ENCODE data around the gene MED17.

The MED17 gene

DNA sequence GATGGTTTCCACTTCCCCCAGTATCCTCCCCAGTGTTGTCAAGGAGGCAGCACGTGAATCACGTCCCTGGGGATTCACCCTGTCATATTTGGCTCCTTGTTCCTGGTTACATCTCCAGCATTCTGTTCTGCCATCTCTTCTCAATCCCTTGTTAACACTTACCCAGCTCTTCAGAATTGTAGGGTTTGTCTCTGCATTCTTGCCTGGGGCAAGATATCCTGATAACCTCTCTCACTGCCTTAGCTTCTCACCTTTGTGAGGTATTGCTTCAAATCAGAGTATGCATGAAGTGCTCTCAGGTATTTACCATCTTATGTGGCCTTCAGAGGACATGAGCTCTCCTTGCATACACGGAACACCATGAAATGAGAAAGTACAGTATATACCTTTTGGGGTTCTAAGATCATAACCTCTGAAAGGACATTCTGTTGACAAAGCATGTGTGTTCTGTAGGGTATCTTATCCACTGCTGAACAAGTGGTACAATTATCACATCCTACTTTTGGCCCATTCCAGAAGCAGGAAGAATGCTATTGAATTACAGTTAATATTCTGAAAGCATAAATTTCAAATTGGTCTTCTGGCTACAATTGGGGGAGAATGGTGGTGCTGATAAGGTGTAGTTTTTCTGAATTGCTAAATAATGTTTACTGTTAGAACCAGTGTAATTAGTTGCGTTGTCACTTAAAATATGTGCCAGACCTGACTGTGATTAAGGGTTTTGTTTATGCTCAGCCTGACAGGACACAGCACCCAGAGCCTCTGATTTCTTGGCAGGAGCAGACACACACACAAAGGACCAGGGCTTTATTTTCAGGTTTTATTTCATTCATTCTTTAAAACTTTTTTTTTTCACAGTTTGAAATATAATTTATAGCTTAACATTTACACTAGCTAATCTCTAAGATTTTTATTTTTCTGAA lies 33.6 kb downstream of the MED17 start:
- DNase-seq (ENCODE audit: low read depth), result no peak

DNA sequence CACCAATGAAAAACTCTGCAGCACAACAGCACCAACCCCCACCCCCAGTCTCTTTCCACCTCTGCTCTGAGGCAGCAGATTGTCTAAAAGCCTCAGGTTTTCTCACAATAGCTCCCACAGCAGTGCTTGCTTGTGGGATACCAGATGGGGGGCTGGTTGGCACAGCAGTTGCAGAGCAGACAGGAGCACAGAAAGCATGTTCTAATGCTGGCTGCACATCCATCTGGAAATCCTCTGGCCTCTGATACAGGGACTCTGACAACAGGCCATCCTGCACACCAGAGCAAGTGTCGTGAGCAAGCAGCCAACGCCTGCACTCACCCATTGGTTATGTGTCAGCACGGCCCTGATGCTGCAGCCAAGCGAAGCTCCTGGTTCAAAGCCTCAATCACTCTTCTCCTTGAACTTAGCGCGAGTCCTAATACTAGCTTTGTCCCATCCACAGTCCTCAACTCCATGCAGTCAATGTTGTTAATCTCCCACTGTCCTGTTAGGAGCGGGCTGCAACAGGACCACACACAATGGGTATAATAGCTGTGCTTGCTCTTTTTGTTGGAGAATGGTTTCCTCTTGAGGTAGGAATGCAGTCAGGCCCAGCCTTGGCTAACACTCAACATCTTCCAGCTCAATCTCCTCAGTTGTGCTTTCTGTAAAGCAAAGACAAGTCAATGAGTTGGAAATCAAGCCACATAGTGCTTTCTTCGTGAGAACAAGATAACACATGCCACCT lies 36.0 kb downstream of the MED17 start:
- DNase-seq (ENCODE audit: low read depth), result no peak

DNA sequence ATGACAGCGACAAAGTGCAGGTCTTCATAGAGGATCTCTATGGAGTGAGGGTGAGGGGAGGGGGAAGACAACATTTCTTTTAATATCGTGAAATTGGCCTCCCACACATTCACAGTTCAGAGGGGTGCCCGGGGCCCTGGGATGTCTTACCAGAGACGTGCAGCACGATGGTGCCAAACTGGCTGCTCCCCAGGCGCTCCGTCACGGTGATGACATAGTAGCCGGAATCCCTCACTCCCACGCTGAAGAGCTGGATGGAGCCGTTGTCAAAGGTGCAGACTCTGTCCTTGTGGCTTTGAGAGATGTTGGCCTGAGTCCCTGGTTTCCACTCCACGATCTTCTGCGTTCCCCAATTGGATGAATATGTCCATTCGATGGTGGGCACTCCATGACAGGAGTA lies 36.8 kb downstream of the MED17 start:
- DNase-seq (ENCODE audit: low read depth), result no peak

DNA sequence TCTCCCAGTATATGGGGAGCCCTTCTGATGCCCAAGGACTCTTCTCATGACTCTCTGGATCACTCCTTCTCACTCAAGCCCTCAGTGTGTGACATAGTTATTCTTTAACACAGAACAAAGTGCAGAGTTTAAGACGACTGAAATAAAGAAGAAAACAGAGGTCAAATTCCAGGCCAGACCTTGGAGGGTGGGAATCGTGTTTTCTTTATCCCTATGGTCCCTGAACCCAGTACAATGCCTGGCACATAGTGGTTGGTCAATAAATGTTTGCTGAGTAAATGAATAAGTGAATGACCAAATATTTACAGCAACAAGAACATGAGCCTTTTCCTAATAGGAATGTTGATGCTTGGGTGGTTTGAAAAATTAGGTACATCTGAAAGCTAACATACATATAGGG lies 37.5 kb downstream of the MED17 start:
- no peak for DNase-seq (ENCODE audit: low read depth)

DNA sequence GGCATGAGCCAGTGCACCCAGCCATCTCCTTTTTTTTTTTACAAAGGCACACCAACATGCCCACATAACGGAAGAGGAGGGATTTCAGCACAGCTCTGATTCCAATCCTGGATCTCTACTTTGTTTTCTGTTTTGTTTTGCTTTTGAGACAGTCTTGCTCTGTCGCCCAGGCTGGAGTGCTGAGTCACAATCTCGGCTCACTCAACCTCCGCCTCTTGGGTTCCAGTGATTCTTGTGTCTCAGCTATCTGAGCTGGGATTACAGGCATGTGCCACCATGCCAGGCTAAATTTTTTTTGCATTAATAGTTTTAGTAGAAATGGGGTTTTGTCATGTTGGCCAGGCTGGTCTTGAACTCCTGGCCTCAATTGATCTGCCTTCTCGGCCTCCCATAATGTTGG lies 38.3 kb downstream of the MED17 start:
- DNase-seq (ENCODE audit: low read depth), result no peak

DNA sequence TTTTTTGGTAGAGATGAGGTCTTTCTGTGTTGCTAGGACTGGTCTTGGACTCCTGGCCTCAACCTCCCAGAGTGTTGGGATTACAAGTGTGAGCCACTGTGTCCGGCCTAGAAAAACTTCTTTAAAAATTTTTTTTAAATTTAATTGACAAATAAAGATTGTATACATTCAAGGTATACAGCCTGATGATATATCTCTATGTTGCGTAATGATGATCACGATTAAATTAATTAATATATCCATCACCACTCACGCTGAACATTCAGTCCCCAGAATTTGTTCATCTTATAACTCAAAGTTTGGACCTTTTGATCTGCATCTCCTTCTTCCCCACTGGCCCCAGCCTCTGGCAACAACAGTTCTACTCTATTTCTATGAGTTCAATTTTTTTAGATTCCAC lies 39.1 kb downstream of the MED17 start:
- DNase-seq (ENCODE audit: low read depth), result no peak

DNA sequence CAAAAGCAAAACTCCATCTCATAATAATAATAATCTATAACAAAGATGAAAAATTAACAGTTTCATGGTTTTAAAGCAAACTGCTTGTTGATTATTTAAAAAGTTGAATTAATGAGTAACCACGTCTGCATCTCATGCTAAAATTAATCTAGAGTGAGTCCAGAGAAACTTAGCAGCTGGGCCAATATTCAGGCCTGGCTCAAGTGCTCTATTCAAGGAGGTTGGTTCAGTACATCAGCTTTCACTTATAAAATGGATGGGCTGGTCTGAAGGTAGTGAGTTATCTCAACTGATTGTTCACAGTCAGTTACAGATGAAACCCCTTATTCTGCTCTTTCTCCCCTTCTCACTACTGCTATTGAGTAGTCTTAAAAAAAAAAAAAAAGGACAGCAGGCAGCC lies 43.3 kb downstream of the MED17 start:
- DNase-seq (ENCODE audit: low read depth), result no peak

DNA sequence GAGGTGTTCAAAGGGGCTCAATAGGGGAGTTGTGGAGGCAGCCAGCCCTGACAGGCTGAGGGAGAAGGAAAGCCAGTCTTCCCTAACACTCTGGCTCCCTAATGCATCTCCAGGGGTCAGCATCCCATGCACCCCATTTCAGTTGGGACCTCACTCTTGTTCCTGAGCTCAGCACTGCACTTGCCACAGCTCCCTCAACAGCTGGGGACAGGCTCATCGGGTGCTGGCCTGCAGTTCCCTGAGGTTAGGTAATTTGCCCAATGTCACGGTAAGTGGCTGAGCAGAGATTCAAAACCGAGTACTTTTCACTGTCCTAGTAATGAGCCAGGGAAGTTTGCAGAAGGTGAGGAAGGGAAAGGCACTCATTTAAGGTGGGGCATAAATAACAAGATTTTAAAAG lies 45.5 kb downstream of the MED17 start:
- no peak for DNase-seq (ENCODE audit: low read depth)

DNA sequence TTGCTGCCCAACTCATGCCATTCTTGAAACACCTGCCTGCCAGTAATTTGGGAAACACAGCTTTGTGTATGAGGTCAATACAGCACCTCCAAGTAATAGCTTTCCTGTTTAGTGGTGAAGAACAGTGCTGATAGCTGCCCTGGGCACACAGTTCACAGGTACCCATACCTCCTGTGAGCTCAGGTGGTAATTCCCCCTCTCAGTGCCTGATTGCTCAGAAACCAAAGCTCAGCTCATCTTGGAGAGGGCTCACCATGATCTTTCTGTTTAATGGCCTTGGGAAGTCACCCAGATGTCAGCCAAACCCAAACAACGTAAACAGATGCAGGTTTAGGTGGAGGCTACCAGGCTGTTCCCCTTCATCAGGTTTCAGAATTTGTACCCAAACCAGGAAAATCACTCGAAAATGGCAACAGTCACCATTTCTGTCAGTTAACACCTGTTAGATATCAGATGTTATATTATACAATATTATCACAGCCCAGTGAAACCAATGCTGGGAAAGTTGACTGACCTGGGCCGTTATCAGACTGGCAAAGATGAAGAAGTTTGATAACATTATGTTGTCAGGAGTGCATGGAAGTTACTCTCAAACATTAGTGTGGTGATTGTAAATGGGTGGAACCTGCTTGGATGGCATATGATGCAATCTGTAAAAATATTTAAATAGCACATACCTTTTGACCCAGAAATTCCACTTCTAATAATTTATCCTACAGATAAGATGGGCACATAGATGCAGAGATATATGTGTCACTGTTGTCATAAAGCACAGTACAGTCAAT lies 47.5 kb downstream of the MED17 start:
- DNase-seq (ENCODE audit: low read depth), result no peak

DNA sequence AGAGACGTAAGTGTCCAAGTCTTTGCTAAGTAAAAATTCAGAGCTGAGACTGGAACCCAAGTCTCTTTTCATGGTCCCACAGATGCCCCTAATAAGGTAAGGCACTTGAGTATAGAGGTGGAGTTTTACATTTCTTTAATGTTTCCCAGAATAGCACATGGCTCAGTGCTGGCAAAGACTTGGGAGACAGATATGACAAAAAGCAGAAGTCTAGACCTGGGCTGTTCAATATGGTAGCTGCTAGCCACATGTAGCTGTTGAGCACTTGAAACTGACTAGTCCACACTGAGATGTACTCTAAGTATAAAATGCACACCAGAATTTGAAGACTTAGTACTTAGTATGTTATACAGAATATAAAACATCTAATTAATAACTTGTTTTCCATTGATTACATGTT lies 48.7 kb downstream of the MED17 start:
- DNase-seq (ENCODE audit: low read depth), result no peak

DNA sequence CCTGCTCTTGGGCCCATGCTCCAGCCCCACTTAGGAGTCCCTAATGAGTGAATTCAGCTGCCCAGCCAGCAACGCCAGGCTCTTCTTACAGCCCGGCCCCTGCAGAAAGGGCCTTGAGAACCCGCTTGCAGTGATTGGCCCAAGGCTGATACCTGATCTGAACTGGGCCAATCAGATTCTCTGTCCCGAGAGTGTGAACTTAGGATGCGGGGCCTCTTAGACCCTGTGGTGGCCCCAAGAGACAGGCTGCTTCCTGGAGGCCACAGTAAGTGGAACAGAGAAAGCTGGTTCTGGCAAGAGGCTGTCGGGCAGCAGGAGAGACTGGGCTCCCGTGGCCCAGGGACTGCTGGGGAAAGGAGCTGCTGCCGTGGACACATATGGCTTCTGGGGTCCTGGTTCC lies 54.9 kb downstream of the MED17 start:
- DNase-seq (ENCODE audit: low read depth), result no peak

DNA sequence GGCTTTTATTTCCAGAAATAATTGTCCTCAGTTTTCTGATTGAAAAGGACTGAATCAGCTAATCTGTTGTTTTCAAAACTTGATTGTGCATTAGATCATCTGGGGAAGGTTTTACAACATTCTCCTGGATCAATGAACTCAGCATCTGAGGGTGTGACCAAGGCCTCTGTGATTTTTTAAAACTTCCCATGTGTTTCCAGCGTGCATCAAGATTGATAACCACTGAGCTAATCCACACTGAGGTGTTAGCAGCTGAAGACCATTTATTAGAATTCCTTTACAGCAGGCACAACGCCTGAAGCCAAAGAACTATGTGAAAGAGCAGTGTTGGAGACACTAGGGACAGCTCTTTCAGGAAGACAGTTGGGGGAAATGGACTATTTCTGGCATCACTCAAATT lies 56.1 kb downstream of the MED17 start:
- no peak for DNase-seq (ENCODE audit: low read depth)

DNA sequence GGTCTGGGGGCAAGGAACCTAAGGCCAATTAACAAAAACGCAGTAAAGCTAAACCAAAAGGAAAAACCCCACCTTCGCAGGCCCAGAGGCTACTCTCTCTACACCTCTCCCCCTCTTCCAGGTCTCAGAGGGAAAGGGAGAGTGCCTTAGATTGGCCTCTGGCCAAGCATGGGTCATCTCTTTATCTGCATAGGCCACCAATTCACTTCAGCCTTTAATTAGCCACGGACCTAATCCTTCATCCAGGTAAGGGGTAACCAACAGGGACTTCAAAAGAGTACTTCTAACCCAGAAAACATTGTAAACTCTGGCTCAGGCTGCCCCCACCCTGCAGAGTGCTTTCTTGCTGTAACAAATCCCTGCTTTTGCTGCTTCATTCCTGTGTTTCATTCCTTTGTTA lies 56.9 kb downstream of the MED17 start:
- DNase-seq (ENCODE audit: low read depth), result no peak

DNA sequence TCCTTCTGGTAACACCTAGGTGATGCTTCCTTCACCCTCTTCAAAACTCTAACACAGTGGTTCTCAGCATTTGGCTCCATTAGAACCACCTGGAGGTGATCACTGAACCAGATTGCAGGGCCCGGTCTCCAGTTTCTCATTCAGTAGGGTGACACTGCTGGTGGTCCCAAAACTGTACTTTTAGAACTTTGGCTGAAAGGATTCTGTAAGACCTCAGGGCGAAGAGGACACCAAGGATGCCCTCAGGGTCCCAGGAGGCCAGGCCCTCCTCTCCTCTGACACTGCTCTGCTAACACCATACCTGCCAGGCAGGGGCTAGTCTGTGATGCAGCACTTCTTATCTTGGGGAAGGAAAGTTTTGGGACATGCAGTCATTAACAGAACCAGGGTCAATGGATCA lies 57.4 kb downstream of the MED17 start:
- DNase-seq (ENCODE audit: low read depth), result no peak

DNA sequence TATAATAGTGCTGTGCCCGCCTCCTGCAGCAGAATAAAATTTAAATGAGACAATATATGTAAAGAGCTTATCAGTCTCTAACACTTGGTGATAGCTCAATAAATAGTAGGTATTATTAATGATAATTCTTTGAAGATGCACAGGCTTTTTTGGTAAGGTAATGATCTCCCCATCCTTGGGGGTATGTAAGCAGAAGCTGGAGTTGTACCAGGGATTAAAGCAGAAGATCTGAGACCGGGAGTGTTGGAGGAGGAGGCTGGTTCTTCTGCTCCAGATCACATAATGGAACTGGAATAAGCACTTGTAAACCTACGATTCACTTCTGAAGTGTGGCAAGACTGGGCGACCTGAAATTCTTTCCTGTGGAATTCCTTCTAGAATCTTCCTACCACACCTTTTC lies 58.0 kb downstream of the MED17 start:
- DNase-seq (ENCODE audit: low read depth), result no peak

DNA sequence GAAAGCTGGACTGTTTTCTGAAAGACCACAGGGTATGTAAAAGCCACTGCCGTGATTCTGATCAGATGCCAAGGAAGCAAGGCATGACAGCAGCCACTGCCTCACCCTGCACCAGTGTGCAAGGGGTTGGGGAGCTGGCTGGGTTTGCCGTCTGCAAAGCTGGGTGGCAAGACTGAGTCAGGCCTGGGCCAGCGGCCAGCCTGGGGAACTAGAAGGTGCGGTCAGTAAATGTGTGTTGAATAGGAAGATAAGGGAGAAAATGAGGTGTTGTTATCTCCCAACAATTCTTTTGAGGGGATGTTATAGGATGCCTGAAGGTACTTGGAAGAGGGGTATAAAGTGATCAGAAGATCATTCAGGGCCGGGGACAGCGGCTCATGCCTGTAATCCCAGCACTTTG lies 58.4 kb downstream of the MED17 start:
- peak; percentile 71 for DNase-seq (ENCODE audit: low read depth)

DNA sequence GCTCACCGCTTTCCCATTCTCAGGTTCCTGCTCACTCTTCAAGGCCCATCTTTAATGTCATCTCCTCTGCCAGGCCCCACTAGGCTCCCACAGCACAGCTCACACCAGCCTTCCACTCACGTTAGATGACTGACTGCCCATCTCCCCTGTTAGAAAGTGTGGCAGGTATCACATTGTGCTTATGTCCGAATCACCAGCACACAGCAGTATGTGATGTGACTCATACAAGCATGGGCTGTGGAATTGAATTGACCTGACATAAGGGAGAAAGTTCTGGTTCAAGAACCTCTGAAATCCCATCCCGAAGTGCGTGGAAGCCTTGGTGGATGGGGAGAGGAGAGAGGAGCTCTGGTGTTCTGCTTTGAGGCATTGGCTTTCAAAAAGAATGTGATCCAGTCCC lies 59.8 kb downstream of the MED17 start:
- DNase-seq (ENCODE audit: low read depth), result no peak

DNA sequence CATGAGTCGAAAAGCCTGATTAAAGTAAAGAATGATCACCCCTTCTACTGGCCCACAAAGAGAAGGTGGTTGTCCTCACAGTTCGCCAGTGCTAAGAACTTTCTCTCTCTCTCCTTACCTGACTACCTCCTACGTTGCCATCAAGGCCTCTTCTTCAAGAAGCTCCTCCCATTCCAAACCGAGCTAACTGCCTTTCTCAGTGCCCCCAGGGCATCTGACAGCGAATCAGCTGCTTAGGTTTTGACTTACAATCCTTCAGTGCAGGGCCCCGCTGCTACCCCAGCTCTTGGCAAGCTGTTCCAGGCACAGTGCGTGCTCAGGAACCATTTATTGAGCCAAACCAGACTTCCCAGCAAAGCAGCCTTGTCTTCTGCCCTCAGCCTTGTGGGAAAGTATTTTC lies 60.5 kb downstream of the MED17 start:
- DNase-seq (ENCODE audit: low read depth), result no peak

DNA sequence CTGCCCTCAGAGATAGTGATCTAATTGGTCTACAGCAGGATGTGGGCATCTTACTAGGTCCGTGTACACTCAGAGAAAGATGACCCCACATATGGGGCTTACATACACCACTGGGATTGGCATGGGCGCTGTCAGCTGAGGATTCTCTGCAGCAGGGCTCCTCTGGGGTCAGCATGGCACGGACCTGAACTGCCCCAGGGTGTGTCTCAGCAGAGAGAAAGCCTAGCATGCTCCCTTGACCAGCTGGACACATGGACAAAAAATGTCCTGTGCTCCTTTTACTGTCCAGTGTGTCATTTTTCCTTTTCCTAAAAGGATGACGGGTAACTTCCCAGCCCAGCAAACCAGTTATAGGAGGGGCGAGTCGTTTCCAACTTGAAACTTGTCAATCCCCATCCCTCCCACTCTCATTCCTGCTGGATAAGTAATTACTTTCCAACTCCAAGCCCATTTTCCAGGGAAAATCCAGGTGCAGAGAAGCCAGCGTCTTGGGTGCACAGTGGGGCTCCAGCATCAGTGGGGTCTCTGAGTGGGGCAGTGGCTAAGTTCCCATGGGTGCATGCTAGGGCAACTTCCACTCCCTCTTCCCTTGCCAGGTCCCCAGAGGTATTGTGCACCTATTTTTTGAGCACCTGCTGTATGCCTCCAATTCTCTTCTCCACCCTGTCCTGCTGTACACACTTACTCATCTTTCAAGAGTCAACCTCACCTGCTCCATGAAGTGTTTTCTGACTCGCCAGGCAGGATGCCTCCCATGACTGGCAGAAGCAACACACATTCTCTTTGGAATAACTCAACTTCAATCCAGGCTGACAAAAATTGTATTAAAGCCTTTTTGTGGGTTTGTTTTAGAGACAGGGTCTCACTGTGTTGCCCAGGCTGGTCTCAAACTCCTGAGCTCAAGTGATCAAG lies 61.4 kb downstream of the MED17 start:
- no peak for DNase-seq (ENCODE audit: low read depth)

DNA sequence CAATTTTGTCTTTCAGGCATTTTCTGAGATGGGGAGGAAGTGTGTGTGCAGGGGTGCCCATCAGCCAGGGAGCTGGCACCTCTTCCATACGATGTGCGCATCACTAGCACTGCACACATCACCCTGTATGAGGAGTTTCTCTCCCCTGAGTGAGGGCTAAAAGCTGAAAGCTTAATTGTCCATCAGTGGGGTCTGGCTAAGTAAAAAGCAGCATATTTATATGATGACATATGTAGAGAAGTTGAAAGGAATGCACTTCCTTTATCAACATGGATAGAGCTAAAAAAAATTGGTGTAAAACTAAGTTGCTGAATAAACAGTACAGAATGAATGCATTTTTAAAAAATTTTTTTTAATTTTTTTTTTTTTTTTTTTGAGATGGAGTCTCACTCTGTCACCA lies 62.3 kb downstream of the MED17 start:
- peak; percentile 17 for DNase-seq (ENCODE audit: low read depth)

DNA sequence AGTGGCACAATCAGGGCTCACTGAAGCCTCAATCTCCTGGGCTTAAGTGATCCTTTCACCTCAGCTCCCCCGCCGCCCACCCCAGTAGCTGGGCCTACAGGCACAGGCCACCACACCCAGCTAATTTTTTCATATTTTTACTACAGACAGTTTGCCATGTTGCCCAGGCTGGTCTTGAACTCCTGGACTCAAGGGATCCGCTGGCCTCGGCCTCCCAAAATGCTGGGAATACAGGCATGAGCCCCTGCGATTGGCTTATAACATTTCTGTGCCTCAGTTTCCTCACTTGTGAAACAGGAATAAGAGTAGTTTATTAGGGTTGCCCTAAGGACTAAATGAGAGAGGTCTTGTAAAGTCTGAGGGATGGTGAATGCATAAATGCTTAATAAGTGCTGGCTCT lies 65.1 kb downstream of the MED17 start:
- no peak for DNase-seq (ENCODE audit: low read depth)
